GM21360 (cell line): ENCODE results near the gene IL2RA.

ENCODE experiments used
- ATAC-seq: cut with Tn5 transposase; IDR thresholded peaks from one replicate; pipeline ENCODE4 v1.9.1; 2021; ENCODE audit warnings: mild to moderate bottlenecking, moderate library complexity; ENCODE audit not compliant: unreplicated experiment

The IL2RA gene

DNA sequence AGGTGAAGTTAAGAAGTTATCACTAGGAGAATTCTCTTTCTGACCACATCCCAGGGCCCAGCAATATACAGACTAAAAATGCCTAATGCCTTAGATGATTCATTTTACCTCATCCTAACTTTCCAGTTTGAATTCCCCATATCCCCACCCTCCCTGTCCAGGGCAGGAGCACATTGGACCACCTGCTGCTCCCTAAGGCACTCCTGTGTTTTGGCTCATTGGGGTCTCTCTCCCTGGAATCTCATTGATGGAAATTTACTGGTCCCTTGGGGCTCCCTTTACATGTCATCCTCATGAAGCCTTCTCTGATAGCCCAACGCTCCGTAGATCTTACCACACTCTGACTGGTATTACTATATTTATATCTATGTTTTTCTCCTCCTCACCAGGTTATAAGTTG is 2.7 kb downstream of the IL2RA start:
- no peak for ATAC-seq

DNA sequence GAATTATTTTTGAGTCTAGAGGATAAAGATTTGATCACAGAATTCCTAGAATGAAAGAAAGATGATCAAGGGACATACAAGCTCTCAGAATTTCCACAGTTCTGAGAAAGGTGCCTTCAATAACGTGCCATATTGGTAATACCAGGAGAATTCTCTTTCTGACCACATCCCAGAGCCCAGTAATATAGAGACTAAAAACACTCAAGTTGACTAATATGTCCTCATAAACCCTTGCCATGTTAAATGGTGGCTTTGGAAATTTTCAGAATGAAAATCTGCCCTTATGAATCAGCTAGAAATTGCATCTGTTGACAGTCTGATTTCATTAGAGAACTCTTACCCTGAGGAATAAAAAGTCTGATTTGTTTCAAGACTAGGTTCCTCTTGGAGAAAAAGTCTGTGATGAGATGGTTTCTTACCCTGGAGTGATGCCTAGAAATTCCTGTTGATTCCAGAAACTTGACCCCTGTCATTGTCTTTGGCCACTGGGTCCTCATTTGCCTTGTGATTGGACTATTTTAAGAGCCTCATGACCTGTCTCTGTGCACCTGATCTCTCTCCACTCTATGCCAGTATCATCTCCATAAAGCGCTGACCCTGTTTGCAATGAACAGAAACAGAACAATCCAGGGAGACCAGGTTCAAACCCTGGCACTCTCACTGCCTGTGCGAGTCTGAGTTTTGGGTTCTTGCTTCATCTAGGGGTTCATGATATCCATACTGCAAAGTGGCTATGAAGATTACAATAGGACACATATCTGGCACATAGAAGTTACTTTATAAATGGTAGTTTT is 3.3 kb downstream of the IL2RA start:
- no peak for ATAC-seq

DNA sequence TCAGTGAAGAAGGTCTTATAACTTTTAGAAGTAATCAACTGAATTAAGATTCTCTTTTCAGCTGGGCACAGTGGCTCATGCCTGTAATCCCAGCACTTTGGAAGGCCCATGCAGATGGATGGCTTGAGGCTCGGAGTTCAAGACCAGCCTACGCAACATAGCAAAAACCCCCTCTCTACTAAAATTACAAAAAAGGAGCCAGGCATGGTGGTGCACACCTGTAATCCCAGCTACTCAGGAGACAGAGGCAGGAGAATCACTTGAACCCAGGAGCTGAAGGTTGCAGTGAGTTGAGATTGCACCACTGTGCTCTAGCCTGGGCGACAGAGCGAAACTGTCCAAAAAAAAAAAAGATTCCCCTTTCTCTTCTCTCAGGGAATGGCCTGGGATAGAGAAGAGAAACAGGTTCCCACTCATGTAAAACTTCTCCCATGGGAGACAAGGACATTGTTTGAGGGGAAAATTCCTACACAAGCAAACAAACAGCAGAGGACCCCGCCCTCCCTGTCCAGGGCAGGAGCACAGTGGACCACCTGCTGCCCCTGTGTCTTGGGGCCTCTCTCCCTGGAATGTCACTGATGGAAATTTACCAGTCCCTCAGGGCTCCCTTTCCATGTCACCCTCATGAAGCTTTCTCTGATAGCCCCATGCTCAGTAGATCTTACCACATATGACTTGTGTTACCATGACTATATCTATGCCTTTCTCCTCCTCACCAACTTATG is 5.6 kb downstream of the IL2RA start:
- no peak for ATAC-seq

DNA sequence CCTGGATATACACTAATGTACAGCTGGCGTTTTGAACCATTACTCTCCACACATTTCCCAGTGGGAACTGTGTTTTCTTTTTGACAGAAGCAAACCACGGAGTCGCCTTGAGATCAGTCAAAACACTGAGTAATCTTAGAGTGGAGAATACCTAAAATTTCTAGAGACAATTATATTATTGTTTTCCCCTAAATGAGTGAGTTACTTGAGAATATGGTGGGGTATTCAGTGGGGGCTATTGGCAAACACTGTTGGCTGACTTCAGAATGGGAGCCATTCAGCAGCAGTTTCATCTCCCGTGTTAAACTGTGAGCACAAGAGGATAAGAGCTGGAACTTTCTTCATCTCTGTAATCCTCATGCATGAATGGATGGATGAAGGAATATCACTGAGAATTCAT is 6.2 kb downstream of the IL2RA start:
- ATAC-seq = no peak

DNA sequence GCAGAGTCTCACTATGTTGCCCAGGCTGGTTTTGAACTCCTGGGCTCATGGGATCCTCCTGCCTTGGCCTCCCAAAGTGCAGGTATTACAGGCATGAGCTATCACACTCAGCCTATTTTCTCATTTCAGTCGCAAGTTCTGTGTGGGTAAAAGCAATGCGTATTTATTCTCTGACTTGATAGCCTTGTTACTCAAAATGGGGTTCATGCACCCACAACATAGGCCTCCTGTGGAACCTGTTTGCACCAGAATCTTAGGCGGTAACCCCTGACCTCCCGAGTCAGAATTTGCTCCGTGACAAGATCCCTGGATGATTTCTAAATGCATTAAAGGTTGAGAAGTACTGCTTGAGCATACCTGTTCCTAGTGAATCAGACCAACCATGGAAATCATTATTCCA is 7.3 kb downstream of the IL2RA start:
- ATAC-seq = no peak

DNA sequence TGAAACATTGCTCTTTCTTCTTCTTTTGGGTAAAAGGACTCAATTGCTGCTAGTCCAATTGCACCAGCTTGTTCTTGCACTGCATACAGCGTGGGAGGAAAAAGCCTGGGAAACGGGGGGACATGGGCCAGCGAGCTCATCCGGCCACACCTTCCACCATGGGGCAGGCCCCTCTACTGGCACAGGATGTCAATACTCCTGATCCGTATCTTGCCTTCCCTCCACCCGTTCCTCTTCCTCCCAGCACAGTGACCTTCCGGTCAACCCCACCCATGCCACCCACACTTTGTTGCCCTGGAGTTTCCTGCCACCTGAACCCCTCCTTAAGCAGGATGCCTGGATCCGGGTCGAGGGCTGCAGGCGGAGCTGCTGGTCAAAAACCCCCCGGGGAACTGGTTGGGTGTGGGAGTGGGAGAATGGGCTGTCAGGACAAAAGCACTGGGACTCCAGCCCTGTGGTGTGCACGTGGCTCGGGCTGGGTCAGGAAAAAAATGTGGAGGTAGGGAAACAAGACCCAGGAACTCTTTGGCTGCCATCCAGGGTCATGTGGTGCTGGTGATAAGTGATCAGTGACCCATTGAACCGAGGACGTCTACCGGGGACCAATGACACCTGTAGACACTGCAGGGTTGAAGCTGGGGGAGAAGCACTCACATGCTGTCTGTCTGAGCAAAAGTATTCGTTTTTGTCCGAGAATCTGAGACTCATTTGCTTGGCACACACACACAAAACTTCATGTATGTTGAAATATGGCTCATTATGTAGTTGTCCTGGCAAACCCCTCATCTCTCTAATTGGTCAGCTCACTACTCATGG is 8.1 kb downstream of the IL2RA start:
- no peak for ATAC-seq

DNA sequence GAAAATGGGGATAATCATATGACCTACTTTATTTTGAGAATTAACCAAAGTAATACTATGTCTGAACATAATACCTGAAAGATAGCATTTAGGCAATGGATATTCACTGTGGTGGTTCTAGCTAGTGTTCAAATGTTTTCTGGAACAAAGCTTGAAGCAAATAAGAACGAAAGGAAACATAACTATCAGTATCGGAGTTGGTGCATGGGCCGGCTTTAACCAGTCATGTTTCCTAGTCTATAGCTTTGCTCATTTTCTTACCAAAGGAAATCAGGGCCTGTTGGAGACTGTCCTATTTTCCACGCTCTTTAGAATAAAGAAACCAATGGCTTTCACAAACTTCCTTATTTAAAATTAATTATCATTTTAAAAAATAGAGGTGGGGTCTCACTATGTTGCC is 8.9 kb downstream of the IL2RA start:
- ATAC-seq = no peak

DNA sequence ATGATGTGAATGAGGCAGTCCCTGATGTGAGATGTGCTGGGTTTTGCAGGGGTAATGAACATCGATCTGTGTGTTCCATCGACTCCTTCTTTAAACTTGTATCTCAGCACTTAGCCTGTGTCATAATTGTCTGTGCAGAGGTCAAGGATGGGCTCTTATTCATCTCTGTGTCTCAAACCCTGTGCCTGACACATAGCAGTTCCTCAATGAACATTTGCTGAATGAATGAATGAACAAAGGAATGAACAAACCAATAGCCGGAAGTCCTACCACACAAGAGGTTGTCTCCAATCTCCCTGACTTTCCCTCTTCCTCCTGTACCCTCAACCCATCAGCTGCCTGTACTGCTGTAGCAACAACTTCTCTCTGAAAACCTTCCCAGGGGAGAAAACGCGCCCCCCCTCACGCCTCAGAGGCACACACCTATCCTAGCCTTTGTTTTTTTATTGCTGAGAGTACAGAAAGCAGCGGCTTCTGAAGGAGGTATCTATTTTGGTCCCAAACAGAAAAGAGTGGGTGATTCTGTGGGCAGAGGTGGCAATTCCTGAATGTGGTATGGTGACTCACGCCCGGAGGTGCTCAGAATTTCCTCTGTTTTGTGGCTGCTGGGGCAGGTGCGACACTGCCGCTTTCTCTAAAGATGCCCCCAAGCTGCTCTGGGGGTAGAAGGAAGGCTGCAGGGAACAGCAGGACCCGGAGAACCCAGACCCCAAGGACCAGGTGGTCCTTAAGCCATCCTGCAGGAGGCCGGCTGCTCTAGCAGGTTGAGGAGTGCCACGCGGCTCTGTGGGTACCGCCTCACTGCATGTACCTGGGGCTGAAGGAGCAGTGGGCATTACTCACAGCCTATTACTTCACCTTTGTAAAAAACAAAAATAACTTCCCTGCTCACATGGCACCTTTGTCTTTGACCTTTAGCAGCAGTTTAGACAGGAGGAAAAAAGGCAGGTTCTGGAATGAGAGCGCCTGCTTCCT is 9.6 kb downstream of the IL2RA start:
- ATAC-seq = peak; percentile 16

DNA sequence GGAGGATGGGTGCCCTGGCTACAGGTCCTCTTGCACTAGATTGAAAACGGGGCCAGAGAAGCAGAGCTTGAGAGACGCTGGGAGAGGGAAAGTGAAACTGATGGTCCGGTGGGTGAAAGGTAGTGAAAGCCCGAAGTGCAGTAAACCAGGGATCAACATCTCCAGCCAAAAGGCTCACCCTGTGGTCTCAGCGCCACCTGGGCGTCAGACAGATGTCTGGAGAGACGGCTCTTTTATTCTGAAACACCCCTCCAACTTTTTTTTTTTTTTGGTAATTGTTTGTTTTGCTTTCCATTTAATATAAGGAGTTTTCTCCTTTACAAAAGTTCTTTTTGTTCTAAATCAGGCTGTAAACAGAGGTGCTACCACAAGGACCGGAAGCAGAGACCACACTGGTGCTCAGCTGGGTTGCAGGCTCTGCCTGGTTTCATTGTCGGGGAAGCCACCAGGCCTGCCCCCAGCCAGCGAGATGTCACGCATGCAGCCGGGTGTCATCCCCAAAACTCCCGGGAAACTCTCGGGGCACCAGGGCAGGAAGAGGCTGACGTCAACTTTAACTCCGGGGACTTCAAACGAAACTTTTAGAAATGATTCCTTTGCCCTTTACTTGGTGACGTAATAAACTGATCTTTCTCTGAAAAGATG is 11.2 kb downstream of the IL2RA start:
- peak; percentile 66 for ATAC-seq

DNA sequence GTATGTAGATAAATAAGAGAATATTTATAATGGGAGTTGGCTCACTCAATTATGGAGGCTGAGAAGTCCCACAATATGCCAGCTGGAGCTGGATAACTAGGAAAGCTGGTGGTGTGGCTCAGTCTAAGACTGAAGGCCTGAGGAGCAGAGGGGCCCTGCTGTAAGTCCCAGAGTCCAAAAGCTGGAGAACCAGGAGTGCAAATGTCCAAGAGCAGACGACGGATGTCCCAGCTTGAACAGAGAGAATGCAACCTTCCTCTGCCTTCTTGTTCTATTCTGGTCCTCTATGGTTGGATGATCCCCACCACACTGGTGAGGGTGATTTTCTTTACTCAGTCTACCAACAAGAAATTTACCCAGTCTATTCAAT is 13.2 kb downstream of the IL2RA start:
- no peak for ATAC-seq

DNA sequence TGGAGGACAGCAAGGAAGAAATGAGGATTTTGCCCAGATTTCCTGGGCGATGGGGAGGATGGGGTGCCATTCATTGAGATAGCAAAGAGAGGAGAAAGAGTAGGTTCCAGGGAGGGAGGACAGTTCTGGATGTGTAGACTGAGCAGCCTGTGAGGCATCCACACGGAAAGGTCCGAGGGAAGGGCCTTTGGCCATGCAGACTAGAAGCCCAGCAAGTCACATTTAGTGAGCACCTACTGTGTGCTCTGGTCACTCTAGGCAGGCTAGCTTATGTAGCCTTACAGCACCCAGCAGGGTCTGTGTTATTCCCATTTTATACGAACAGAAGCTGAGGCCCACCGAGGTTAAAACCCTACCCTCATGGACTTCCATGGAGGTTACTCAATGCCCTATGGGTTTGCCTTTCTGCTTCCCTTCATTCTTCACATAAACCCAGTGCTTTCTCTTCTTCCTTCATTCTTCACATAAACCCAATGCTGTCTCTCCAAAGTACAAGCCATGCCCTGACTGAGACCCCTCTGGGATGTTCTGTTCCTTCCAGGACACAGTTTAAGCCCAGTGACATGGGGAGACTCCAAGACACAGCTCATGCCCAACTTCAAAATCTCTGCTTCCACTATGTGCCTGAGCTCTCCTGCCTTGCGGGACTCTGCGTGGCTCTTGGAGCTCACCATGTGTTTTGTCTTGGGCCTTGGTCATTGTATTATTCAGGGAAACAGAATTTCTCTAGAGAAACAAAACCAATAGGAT is 13.7 kb downstream of the IL2RA start:
- ATAC-seq = no peak

DNA sequence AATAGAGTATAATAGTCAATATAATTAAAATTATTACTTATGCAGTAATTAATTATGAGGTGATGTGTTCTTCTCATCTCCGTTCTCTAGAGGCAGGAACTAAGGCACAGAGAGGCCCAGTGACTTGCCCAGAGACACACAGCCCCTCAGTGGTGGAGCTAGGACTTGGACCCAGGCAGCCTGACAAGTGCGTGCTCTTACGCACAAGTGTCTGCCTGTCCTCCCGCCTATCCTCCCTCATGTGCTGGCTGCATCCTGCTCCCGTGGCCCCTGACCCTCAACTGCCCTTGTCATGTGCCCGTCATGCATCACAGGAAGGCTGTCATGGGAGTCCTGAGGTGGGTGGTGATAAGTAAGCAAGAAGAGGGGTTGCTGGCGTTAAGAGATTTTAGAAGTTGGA is 14.3 kb downstream of the IL2RA start:
- ATAC-seq = no peak

DNA sequence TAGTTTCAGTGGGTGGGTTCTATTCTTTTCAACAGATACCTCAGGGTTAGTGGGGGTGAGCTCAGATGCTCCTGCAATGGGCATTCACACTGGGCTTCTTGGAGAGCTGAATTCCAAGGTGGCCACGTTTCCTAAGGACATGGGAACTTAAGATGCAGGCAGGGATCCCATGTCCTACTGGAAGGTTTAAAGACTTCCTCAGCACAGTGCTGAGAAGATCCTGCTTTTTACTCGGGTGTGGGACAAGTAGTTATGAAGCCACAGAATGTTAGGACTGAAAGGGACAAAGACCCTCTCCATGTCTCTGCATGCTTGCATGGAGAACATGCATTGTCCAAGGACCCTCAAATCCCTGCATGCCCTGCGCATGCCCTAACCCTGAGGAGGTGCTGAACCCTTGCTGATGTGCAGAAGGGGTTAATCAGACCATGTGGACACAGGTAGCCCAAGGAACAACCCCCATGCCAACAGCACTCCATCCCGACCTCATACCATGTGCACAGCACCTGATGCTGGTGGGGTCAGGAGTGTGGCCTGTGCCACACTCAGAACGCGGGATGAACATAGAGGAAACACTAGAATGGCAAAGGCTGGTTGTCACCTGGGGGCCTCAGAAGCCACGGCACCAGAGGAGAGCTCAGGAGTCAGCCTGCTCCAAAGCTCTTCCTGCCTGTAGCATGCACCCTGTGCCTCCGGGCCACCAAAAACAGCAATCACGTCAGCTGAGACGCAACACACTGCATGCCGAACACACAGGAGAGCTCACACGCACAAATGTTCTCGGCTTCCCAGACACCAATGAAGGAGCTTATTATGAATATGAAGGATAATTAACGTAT is 15.2 kb downstream of the IL2RA start:
- ATAC-seq = no peak

DNA sequence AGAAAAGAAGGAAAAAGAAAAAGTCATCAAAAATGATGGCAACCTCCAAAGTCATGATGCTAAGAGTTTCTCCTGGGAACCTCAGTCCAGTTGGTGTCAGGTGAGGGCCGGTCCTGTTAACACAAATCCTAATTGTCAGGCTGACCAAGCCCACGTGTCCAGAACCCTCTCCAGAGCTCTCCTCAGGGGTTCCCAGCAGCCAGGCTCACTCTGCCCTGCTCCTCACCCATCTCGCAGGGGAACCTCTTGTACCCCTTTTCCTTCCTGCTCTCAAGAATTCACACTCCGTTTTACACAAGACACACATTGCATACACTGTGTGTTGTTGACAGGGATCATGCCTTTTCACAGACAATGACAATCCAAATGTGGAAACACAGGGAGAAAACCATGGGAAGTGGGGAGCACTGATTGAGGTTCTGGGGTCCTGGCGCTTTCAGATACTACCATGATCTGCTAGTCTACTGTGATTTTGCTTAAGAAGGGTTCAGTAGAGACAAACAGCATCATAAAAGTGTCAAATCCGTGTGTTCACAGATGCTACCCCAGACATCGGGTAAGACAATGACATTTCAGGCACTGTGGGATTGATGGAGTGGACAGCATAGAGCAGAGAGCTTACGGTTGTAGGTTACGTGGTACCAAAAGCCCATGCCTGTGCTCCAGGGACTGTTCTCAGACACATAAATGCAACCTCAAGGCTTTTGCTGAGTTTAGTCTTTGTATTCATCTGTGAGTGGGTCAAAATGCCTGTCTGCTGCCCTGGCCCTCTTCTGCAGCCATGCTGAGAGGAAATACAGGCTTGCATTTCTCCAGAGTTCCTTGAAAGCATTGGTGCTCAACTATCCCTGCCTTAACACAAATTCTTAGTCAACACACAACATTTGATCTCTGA is 16.0 kb downstream of the IL2RA start:
- ATAC-seq = no peak

DNA sequence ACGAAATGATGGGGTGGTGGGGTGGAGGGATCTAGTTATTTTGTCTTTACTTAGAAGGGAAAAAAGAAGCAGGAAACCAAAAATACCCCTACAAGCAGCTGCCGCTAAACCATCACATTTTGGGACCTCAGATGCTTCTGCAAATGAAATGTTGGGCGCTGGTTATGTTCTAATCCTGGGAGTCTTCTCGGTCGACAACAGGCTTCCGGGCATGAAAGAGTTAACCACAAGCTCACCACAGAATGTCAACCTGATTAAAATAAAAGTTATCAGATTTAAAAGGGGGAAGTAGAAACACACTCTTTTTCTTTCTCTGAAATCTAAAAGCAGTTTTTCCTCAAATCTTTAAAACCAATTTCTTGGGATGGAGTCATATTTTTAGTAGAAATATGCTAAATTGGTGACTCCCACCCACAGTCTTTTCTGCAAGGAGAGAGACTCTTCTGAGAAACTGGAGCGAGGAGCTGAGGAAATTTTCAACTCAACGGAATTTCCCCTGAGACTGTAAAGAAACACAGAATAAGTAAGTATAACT is 16.8 kb downstream of the IL2RA start:
- ATAC-seq = no peak

DNA sequence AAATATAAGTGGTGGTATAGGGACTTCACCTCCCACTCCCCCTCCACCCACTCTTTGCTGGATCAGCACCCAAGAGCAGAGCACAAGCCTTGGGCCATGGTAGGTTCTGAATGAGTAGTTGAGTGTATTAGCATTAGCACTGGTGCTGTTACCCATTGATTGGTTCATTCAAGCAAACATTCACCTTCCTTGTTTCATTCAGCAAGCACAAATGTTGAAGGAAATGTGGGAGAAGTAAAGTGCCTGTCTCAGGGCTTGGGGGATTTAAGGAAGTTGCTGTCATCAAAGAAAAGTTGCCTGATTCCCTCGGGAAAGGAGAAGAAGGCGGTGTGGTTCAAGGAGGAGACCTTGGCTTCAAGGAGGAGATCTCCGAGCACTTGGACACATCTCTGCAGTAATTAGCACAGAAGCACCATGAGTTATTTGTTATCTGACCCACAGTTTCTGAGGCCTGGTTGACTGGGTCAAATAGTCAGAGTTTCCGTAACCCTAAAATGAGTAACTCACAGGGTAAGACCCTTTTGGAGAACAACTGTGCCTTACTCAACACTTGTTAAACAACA is 17.3 kb downstream of the IL2RA start:
- ATAC-seq = no peak

DNA sequence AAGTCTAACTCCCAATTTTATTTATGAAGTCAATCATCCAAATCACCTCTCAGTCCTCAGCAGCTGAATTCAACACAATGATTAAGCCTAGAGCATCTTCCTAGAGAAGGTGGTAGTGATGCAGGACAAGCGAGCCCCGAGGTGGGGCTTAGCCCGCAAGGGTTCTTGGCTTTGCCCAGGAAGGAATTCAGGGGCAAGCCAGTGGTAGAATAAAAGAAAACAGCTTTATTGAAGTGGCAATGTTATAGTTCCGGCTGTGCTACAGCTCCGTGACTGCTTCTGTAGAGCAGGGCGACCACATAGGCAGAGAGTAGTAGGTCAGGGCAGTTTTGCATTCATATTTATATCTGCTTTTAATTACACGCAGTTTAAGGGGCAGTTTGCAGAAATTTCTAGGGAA is 18.1 kb downstream of the IL2RA start:
- ATAC-seq = no peak
